GM12865 (cell line): ENCODE data around the gene SNRPA1.

Source experiments
- DNase-seq: peaks from one replicate; pipeline ENCODE4 v3.0.0; 2010; ENCODE audit warnings: low read depth
- H3K4me3 ChIP-seq: 2 replicates; pipeline ENCODE4 v1.5.1; 2011; ENCODE audit warnings: mild to moderate bottlenecking, low read depth, low read length, control low read depth
- TF ChIP-seq, protein P1 (sequence below): IDR thresholded peaks from 2 replicates; pipeline ENCODE4 v1.5.1; 2011; ENCODE audit warnings: low read length, control low read depth, low read depth, inconsistent platforms; ENCODE audit not compliant: insufficient read depth; ENCODE audit errors: missing control alignments

Gene SNRPA1

DNA sequence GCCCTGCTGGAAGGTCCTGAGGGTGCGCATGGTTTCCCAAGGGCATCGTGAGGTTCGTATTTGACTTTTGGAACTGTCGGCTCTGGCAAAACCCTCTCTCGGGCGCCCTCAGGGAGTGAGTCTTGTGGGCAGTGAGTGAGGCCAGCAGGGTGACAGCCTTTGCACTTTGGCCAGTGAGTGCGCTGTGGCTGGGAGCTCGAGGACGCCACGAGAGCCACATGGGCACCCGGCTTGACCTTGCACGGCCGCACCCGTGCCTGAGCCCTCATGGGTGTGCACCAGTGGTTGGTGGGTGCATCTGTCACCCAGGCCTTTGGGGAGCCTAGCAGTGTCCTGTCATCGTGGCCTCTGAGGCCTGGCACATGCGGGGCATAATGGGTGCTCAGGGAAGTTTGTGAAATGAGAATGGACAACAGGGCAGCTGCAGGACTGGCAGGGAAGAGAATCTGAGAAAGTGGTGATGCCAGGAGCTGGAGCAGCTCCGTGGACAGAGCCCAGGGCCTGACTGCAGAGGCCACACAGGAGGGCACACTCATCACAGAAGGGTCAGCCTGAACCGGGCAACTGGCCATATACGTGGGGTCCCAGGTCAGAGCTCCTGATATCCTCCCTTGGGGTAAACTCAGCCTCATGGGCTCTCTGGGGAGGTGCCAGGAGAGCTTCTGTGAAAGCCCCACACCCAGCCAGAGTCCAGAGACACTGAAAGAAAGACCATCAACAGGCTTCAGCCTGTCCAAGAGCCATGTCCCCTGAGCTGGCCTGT, 30.4 kb upstream of the SNRPA1 start:
- no peak for DNase-seq
- TF ChIP-seq, protein P1, sequence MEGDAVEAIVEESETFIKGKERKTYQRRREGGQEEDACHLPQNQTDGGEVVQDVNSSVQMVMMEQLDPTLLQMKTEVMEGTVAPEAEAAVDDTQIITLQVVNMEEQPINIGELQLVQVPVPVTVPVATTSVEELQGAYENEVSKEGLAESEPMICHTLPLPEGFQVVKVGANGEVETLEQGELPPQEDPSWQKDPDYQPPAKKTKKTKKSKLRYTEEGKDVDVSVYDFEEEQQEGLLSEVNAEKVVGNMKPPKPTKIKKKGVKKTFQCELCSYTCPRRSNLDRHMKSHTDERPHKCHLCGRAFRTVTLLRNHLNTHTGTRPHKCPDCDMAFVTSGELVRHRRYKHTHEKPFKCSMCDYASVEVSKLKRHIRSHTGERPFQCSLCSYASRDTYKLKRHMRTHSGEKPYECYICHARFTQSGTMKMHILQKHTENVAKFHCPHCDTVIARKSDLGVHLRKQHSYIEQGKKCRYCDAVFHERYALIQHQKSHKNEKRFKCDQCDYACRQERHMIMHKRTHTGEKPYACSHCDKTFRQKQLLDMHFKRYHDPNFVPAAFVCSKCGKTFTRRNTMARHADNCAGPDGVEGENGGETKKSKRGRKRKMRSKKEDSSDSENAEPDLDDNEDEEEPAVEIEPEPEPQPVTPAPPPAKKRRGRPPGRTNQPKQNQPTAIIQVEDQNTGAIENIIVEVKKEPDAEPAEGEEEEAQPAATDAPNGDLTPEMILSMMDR, result no peak
- H3K4me3 ChIP-seq, result no peak overlapping the region

DNA sequence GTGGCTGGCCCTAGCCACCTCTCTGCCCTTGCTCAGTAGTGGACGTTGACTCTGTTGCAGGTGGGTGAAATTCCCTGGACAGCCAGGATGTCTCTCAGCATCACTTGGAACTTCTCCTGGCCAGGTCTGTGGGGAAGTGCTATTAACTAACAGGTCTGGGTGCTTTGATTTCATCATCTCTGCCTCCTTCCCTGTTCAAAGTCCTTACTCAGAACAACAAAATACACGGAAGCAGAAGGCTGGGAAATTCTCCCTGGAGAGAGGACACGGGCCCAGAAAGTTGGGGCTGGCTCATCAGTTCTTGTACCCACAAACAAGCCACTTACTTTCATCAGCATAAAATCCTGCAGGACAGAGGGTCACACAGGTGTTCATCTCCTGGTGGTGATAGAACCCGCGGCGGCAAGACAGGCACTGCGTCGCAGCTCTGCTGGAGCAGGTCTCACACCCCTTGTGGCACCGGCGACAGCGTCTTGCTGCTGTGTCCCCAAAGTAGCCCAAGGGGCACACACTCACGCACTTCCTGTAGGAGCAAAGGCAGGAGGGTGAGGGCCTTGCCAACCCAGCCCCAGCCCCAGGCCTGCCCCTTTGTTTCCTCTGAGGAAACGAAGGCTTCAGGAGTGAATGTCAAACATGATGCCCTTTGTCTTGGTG, 29.6 kb upstream of the SNRPA1 start:
- DNase-seq, result no peak
- TF ChIP-seq, protein P1, result no peak

DNA sequence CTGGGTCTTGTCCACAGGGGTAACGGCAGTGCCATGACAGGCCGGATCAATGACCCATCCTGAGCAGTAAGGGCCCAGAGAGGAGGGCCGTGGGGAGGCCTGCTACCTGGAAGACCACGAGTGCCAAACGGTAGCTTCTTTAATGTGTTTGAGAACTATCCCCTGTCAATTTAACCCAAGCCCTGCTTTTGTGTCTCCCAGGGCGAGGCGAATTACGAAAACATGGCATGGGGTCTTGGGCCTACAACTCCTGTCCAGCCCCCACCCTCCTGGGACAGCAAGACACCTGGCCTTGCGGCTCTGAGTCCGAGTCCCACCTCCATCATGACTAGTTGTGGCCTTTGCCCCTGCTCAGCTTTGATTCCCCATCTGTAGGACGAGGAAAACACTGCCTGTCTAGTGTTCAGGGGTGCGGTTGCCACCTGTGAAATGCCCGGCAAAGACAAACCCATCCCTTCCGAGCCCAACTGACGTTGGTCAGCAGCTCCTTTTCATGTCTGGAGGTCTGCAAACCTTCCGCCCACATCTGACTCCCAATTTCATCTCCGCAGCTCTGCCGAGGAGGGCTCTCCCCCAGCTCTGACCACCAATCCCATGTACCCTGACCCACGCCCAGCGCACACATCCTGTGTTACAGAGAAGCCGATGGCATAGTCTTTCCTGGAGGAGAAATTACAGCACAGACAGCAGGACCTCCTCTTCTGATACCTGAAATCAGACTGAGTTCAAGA, 28.9 kb upstream of the SNRPA1 start:
- DNase-seq, result no peak
- no peak overlapping the region for H3K4me3 ChIP-seq

More for the DNA sequence above, 29.6 kb upstream of the SNRPA1 start:
- H3K4me3 ChIP-seq, result no peak overlapping the region

DNA sequence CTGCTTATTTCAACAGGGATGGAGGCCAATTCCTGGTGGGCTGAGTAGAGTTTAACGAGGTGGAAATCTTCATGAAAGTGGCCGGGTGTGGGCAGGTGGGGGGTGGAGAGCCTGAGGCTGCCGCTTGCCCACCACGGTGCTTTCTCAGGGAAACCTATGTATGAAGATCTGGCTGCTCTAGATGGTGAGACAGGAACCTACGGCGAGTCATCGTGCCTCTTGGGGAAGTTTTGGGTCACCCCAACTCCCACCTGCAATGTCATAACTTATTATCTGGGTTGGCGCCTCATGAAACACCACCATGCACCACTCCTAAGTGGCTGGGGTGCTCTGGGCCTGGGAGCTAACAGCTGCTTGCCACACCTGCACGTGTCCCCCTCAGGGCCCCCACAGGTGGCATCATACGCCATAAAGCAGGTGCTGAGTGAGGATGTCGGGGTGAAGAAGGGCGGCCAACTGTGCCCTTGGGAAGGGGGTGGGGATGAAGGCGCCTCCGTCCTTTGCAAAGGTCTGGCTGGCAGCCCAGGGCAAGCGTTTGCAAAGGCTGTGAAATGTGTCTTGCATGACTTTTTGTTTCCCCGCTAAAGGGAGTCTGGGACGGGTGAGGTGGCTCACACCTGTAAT, 27.9 kb upstream of the SNRPA1 start:
- TF ChIP-seq, protein P1, result no peak
- H3K4me3 ChIP-seq, result no peak overlapping the region
- no peak for DNase-seq

More for the DNA sequence above, 28.9 kb upstream of the SNRPA1 start:
- TF ChIP-seq, protein P1, result no peak

DNA sequence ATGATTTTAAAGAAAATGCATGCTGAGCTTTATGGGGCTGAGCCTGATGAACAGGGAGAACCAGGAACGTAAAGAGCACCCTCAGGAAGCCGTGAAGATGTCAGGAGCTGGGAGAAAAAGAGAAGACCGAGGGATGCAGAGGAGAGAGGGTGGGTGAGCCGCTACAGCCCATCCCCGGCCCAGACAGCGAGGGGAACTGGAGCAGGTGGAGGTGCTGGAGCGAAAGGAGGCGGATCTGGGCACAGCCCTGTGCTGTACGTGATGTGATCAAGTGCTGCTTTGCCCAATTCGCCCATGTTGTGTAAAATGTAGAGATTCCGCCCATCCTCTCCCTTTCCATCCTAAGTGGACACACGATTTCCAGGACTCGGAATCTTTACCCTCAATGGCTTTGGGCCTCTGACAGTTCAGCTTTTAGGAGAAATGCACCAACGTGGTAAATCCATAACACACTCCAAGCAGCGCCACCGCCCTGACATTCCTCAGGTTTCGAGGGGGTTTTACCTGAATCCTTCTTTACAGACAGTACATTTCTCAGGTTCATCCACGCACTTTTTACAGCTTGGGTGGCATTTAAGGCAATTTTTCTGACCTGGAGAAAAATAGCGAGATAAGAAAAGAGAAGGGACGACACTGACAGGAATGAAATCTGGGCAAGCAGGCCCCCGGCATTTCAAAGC, 27.1 kb upstream of the SNRPA1 start:
- no peak overlapping the region for H3K4me3 ChIP-seq
- DNase-seq, result no peak
- TF ChIP-seq, protein P1, result no peak

DNA sequence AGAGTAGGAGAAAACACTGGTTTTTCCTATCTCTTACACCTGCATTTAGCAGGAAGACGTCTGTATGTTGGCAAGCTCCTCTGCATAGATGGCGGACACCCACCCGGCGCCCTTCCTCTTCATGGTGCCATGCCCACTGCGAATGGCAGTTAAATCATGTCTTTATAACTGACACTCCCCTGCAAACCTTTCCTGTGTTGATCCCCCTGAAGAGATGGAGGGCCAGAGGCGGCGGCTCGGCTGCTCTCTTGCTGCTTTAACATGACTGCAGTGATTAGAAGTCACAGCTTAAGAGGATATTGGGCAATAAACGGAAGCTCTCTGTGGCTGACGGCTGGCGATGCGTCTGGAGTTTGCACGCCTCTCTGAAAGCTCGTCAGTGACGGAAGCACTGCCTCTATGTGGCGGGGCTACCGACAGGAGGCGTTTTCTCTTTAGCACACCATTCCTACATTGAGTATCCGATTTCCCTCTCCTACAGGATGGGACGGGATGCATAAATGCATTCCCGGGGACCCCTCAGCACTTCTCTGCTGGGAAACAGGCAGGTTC, 25.5 kb upstream of the SNRPA1 start:
- peak; percentile 58 for DNase-seq
- TF ChIP-seq, protein P1, result peak; percentile 23
- no peak overlapping the region for H3K4me3 ChIP-seq
